GM12872 (cell line): ENCODE results near the gene MTMR12.

Source experiments
- CTCF ChIP-seq: IDR thresholded peaks from 3 replicates; pipeline ENCODE4 v1.5.1; 2011; ENCODE audit warnings: low read depth, mild to moderate bottlenecking, low read length, moderate library complexity; ENCODE audit not compliant: insufficient read depth

The MTMR12 gene

GRCh38 chr5:32261198-32261597 lies 51.5 kb downstream of the MTMR12 start:
- TF ChIP-seq CTCF, result no peak

GRCh38 chr5:32259033-32259432 lies 53.7 kb downstream of the MTMR12 start:
- TF ChIP-seq CTCF, result no peak

- TF ChIP-seq CTCF, result no peak
Measured at GRCh38 chr5:32258424-32258823, 54.3 kb downstream of the MTMR12 start.

- no peak for TF ChIP-seq CTCF
Measured at GRCh38 chr5:32255540-32255900, 57.2 kb downstream of the MTMR12 start.

- TF ChIP-seq CTCF, result no peak
Measured at GRCh38 chr5:32254881-32255539, 57.7 kb downstream of the MTMR12 start.

- TF ChIP-seq CTCF, result no peak
Measured at GRCh38 chr5:32251871-32252458, 60.8 kb downstream of the MTMR12 start.

GRCh38 chr5:32249668-32250067 lies 63.1 kb downstream of the MTMR12 start:
- no peak for TF ChIP-seq CTCF
